CD4-positive, alpha-beta T cell treated with Interleukin-4 for 1 hour (primary cell): ENCODE measurements around the gene SERTM2.
A peak's percentile ranks its signal among the peaks of the same experiment; 100 is the strongest.
"Not testable (repeated sequence)": the region's sequence is repeated elsewhere in the genome, so short reads cannot be mapped to it uniquely, and the experiment has no call there.

ENCODE experiments used
- DNase-seq, 2 donors: peaks; one replicate each; pipeline ENCODE4 v3.0.0-alpha.2; 2020 to 2022

The SERTM2 gene

DNA sequence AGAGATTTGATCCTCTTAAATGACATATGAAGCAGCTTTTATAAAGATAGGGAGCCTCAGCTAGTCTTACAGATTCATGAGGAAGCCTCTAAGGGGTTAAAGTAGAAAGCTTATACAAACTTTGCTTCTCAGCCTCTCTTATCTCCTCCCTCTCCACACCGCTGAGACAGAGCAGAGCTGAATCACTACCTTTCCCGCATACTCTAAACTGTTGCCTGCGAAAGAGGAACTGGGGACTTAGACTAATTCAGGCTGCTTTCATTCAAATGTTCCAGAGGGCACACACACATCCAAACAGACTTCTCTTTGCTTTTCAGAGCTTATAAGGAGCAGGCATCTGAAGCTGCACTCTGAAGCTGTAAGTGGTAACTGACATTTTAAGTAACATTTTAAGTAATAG is at the start of gene SERTM2:
TSS of gene SERTM2 (plus strand) at position 169 of the 400 bp plus-strand sequence. CDS start 7,213 bp downstream, outside the sequence.
- DNase-seq, result no peak

GRCh38 chrX:111465669-111466068 is 45.8 kb upstream of the SERTM2 start:
- DNase-seq, result no peak

- DNase-seq, result no peak
These were observed 43.5 kb upstream of the SERTM2 start for GRCh38 chrX:111467896-111468295.

DNA sequence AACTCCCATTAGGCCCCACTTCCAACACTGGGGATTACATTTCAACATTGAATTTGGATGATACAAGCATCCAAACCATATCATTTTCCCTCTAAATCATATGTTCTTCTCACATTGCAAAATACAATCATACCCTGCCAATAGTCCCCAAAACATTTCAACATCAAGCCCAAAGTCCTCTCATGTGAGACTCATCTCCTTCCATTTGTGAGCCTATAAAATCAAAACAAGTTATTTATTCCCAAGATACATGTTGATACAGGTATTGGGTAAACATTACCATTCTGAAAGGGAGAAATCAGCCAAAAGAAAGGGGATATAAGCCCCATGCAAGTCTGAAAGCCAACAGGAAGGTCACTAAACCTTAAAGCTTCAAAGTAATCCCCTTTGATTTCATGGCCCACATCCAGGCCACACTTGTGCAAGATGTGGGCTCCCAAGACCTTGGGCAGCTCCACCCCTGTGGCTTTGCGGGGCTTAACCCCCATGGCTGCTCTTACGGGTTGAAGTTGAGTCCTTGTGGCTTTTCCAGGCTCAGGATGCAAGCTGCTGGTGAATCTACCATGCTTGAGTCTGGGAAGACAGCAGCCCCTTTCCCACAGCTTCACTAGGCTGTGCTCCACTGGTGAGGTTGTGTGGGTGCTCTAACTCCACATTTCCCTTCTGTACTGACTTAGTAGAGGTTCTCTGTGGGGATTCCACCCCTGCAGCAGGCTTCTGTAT is 40.6 kb upstream of the SERTM2 start:
- no peak for DNase-seq

DNA sequence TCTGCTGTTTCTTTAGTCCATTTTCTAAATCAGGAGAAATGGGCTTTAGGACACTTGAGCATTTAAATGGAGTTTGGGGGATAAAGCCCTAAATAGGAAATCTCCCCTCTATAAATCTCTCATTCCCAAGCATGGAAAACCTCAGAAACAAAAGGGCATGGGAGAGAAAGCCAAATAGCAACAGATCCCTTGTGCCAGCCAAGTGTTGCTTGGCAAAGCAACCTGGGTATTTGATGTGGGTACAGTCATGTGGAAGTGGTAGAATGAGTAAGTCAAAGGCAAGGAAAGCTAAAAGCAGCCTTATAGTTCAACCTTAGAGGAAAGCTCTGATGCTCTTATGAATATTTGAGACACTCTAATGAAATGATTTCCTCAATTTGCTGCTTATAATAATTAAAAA is 29.5 kb upstream of the SERTM2 start:
- DNase-seq, result no peak

DNA sequence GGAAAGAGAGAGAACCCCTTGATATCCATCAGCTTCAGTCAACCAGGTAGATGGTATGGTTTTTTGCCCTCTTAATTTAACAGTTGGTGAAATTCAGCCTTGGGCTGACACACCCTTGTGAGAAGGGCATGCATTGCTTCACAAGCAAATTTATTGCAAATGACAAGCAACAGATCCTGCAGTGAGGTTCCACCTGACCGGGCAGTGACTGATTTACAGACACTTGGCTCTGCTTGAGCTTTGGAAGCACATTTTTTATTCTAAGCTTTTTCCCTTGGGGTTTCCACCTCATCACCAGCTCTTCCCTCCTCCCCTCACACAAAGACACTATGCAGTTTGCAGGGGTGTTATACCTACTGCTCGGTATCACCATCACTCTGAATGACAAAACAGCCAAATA is 28.3 kb upstream of the SERTM2 start:
- DNase-seq, result no peak

DNA sequence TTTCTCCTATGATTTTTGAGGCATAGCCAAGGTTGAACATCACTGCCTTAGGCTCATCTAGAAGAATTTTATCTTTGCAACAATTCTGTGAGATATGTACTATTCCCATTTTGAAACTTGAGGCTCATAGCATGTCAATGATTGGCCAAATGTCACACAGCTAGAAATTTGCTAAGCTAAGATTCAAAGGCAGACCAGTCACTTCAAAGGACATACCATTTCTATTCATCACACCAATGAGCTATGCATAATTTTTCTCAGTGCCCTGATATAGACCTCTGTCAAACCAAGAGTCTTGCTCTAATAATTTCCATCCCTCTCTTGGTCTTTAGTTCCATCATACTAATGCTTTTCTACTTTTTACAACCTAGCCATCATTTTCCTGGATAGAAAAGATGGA is 27.6 kb upstream of the SERTM2 start:
- no peak for DNase-seq

DNA sequence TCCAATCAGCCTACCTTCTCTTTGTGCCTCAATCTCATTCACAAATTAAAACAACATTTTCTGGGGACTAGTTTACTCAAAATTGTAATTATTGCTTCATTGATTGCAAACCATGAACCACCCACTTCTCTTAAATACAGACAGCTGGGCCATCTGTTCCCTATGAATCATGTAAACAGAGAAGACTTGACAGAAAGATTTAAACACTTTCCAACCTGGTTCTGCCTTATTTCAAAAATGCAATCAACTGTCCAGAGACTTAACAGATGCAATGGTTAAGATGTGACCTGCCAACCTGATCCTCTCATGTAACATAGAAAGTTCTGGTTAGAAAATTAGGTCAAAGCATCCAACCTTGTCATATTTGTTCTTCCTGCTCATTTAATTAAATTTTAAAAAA is 20.8 kb upstream of the SERTM2 start:
- no peak for DNase-seq

- no peak for DNase-seq
These were observed 19.4 kb upstream of the SERTM2 start for GRCh38 chrX:111492085-111492484.

DNA sequence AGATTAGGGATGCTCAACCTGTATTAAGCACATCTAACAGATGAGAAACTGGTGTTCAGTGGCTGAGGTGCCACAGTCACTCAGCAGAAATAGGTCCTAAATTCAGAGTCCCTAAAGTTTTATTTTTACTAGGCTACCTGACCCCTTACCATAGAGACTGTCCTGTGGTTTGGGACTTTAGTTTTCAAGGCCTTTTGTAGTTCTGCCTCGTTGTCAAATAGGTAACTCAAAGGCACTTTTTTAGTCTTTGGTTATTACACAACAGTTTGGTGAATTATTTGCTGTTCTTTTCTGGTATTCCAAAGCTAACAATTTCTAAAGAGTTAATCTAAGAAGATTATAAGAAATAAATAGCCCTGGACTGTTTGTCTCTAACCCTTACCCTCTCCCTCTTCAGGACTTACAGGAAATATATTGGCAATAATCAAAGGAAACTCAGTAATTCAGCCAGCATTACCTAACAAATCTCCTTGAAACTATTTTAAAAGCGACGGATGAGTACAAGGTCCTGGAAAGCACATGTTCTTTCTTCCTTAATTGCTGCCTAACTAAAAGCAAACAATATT is 12.8 kb upstream of the SERTM2 start:
- no peak for DNase-seq

DNA sequence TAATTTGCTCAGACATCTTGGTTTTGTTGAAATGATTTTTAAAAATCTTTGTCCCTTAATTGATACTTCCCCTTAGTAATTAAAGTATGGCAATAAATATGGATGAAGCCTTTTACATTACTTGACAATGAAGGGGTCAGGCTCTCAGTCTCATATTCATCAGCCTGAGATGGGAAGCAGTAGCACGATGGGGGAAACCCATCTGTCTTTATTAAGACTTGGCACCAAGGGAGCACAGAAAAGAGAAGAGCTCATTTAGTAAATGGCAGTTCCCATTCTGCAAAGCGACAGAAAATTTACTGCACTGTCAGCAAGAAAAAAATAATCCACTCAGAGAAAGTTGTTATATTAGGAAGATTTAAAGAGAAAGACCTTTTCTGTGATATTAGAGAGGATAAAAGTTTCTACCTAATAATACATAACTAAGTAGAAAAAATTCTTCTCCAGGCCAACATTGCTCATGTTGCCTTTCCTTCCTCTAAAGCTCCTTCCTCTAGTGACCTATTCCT is 7.9 kb upstream of the SERTM2 start:
- DNase-seq, result no peak

- DNase-seq, result peak in 1 of 2 donors; percentile 14
These were observed 6.5 kb upstream of the SERTM2 start for GRCh38 chrX:111504941-111505340.

GRCh38 chrX:111505783-111506182 is 5.7 kb upstream of the SERTM2 start:
- no peak for DNase-seq

- DNase-seq, result no peak
These were observed 4.6 kb upstream of the SERTM2 start for GRCh38 chrX:111506826-111507225.

- no peak for DNase-seq
These were observed 3.5 kb upstream of the SERTM2 start for GRCh38 chrX:111507933-111508332.

DNA sequence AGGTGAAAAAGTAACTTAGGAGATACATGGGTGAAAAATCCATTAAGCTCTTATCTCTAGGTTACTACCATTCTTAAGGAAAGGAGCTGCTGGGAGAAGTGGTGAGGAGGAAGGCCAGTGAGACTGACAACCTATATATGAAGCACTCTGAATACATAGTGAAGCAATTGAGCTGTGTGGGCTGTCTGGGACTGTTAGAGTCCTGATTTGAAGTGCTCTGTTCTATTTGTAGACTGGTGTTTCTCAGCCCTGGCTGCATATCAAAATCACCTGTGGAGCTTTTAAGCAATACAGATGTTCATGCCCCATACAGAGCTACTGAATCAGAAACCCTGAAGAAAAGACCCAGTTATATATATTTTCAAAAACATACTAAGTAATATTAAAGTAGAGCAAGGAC is 3.9 kb downstream of the SERTM2 start:
- DNase-seq, result no peak

GRCh38 chrX:111518667-111519066 is 7.2 kb downstream of the SERTM2 start:
- no peak for DNase-seq

DNA sequence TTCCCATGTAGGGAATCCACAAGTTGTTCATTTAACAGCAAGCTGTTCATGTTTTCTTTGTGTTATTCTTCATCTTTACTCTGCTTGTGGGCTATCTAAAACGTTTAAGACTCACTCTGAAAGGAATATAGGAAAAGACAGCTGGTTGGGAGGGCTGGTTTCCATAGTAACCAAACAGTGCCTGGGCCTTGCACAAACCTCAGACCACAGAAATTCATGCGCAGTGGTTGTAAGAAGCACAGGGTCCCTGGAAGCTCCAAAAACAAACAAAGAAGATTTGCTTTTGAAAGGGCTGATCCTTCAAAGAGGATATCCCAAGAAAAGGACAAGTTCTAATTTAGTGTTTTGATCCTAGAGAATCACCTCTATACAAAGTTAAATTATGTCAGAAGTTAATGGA is 7.8 kb downstream of the SERTM2 start:
- DNase-seq, result no peak

DNA sequence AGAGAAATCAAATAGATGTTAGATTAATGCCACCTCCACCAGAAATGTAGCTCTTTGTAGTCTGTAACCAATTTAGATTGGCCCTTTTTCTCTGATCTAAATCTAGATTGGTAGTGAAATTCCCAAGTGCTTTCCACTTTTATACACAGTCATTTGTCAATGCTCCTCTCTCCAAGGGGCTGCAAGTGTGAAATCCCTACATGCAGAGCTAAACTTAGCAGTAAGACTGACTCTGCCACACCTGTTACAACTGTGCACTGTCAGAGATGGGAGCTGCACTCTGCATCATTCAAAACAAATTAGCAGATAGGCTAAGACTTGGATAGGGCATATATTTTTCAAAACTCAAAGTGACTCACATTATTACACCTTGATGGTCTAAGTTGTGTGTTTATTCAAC is 9.1 kb downstream of the SERTM2 start:
- no peak for DNase-seq

DNA sequence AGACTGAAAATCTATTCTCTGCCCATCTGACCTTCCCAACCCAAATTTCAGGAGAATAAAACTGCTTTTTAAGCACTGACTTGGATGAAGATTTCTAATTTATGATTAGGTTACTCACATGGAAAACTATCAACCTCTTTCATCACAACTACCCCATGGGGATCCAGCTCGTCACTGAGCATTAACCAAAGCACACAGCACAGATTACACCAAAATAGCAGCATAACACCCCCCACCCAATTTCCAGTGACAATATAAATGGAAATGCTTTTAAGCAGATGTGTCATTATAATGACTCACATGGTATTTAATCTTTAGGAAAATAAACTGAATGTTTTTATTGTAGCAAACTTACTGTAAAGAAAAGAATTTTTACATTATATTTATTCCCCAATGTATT is 9.7 kb downstream of the SERTM2 start:
- DNase-seq, result no peak

- DNase-seq, result no peak
These were observed 31.8 kb downstream of the SERTM2 start for GRCh38 chrX:111543212-111543741.

- not testable (repeated sequence) for DNase-seq
These were observed 37.8 kb downstream of the SERTM2 start for GRCh38 chrX:111549235-111549634.

GRCh38 chrX:111555406-111555958 is 44.0 kb downstream of the SERTM2 start:
- DNase-seq, result no peak

GRCh38 chrX:111560801-111561200 is 49.4 kb downstream of the SERTM2 start:
- no peak for DNase-seq
